ENCODE results near the gene SNRPD3.
"Not testable (repeated sequence)": the region's sequence is repeated elsewhere in the genome, so short reads cannot be mapped to it uniquely, and the experiment has no call there.

The SNRPD3 gene

GRCh38 chr22:24609888-24610287 lies 54.1 kb downstream of the SNRPD3 start:
- not testable (repeated sequence) for DNase-seq (ENCODE audit: low read depth in 2 of 2)

- DNase-seq (ENCODE audit: low read depth in 2 of 2), result not testable (repeated sequence)
These were observed 59.0 kb downstream of the SNRPD3 start for GRCh38 chr22:24614794-24615193.

- not testable (repeated sequence) for DNase-seq (ENCODE audit: low read depth in 2 of 2)
These were observed 65.4 kb downstream of the SNRPD3 start for GRCh38 chr22:24621244-24621643.

GRCh38 chr22:24622596-24622995 lies 66.8 kb downstream of the SNRPD3 start:
- DNase-seq (ENCODE audit: low read depth in 2 of 2), result not testable (repeated sequence)

Measured in stimulated activated CD8-positive, alpha-beta memory T cell treated with anti-CD3 and anti-CD28 coated beads, Interleukin-15, amount 100 ng/mL, for 4 hours (primary cell).